Hepatocyte (in vitro differentiated cells): ENCODE measurements around the gene COPS3. TPM values are rescaled to one million over a fixed set of nuclear protein-coding genes. Genes with fewer than 3 reads are reported as not detected.
A peak's percentile ranks its signal among the peaks of the same experiment; 100 is the strongest.

Experiments used
- DNase-seq: peaks from one replicate; pipeline ENCODE4 v3.0.0-alpha.2; 2016; ENCODE audit warnings: low spot score
- H2AFZ ChIP-seq: fragments of 200-600 bp; sonication (generic); 2 replicates; pipeline ENCODE4 v1.6.0; 2016; ENCODE audit warnings: antibody characterized with exemption, mild to moderate bottlenecking
- H3K27ac ChIP-seq: fragments of 200-600 bp; sonication (generic); 2 replicates; pipeline ENCODE4 v1.5.1; 2016; ENCODE audit warnings: mild to moderate bottlenecking
- H3K27me3 ChIP-seq: fragments of 200-600 bp; sonication (generic); 2 replicates; pipeline ENCODE4 v1.6.1; 2016
- H3K36me3 ChIP-seq: fragments of 200-600 bp; sonication (generic); replicated peaks from 2 replicates; pipeline ENCODE4 v1.5.1; 2016; ENCODE audit warnings: low read depth; ENCODE audit not compliant: insufficient read depth
- H3K4me1 ChIP-seq: fragments of 200-600 bp; sonication (generic); 2 replicates; pipeline ENCODE4 v1.5.1; 2016; ENCODE audit warnings: mild to moderate bottlenecking, moderate library complexity; ENCODE audit not compliant: insufficient read depth
- H3K4me2 ChIP-seq: fragments of 200-600 bp; sonication (generic); 2 replicates; pipeline ENCODE4 v1.6.0; 2016
- H3K4me3 ChIP-seq: fragments of 200-600 bp; sonication (generic); 2 replicates; pipeline ENCODE4 v1.5.1; 2016; ENCODE audit warnings: mild to moderate bottlenecking
- H3K79me2 ChIP-seq: fragments of 200-600 bp; sonication (generic); 2 replicates; pipeline ENCODE4 v1.6.0; 2017; ENCODE audit warnings: mild to moderate bottlenecking
- H3K9me2 ChIP-seq: fragments of 200-600 bp; sonication (generic); replicated peaks from 2 replicates; pipeline ENCODE4 v1.6.0; 2017; ENCODE audit warnings: mild to moderate bottlenecking; ENCODE audit not compliant: insufficient read depth
- H3K9me3 ChIP-seq: fragments of 200-600 bp; sonication (generic); 2 replicates; pipeline ENCODE4 v1.5.1; 2016; ENCODE audit warnings: low read depth, mild to moderate bottlenecking
- H4K20me1 ChIP-seq: fragments of 200-600 bp; sonication (generic); 2 replicates; pipeline ENCODE4 v1.6.0; 2016; ENCODE audit warnings: mild to moderate bottlenecking; ENCODE audit not compliant: insufficient read depth, poor library complexity, severe bottlenecking
- EZH2 ChIP-seq: fragments of 200-600 bp; sonication (generic); IDR thresholded peaks from 2 replicates; pipeline ENCODE4 v1.6.1; 2016; ENCODE audit warnings: antibody characterized with exemption, mild to moderate bottlenecking, borderline replicate concordance
- EZH2phosphoT487 ChIP-seq: fragments of 200-600 bp; sonication (generic); IDR thresholded peaks from one replicate; pipeline ENCODE4 v1.6.1; 2018; ENCODE audit warnings: antibody characterized with exemption, mild to moderate bottlenecking, low read depth, moderate library complexity; ENCODE audit not compliant: unreplicated experiment, severe bottlenecking
- WGBS: methylation state at CpG from one replicate; pipeline ENCODE4 v1.1.6; 2016; ENCODE audit warnings: low lambda C conversion rate; ENCODE audit errors: missing lambda C conversion rate; 5-methylcytosine and 5-hydroxymethylcytosine counted together
- polyA plus RNA-seq: library from polyadenylated mRNA; unstranded; fragments of >200 nt; fragmentation: Nextera tagmentation; extraction: Ambion mirVana; gene quantifications from 2 replicates; pipeline ENCODE4 v1.2.1, GENCODE V29; 2016
- total RNA-seq: library from RNA; depleted of rRNA; stranded (reverse); fragments of >200 nt; gene quantifications from 2 replicates; pipeline ENCODE4 v1.2.3, GENCODE V29; 2014
- TF ChIP-seq, protein P1 (sequence below): fragments of 200-600 bp; sonication (generic); IDR thresholded peaks from 2 replicates; pipeline ENCODE4 v1.5.1; 2016; ENCODE audit warnings: antibody characterized with exemption, mild to moderate bottlenecking; ENCODE audit not compliant: poor library complexity

Gene COPS3
- total and polyA plus RNA-seq, 2 experiments from 2014 or later: 56.4 to 69.5 TPM

DNA sequence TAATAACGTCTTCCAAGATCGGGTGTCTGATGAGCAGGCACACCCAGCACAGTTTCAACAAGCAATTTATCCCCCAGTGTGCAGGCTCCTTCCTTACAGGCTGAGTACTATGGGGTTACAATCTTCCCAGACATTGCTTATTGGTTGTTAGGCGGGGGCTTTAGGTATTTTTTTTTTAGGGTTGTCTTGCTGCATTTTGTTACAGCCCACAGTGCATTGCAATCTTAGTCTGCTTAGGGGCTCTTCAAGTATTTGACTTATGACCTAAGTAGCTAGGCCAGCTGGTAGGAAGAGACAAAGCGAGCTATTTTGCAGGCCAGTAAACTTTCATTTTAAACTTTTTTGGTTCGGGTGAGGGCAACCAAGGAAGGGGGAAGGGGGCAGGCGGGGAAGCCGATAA is 80.7 kb downstream of the COPS3 start:
- no peaks in the 10 kb centered on the region for H3K9me3 ChIP-seq
- H3K27me3 ChIP-seq: no peaks in the 10 kb centered on the region
- no peak for DNase-seq
- TF ChIP-seq EZH2phosphoT487: no peak
- no peak for TF ChIP-seq EZH2
- TF ChIP-seq, protein P1, sequence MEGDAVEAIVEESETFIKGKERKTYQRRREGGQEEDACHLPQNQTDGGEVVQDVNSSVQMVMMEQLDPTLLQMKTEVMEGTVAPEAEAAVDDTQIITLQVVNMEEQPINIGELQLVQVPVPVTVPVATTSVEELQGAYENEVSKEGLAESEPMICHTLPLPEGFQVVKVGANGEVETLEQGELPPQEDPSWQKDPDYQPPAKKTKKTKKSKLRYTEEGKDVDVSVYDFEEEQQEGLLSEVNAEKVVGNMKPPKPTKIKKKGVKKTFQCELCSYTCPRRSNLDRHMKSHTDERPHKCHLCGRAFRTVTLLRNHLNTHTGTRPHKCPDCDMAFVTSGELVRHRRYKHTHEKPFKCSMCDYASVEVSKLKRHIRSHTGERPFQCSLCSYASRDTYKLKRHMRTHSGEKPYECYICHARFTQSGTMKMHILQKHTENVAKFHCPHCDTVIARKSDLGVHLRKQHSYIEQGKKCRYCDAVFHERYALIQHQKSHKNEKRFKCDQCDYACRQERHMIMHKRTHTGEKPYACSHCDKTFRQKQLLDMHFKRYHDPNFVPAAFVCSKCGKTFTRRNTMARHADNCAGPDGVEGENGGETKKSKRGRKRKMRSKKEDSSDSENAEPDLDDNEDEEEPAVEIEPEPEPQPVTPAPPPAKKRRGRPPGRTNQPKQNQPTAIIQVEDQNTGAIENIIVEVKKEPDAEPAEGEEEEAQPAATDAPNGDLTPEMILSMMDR: no peak
- H2AFZ ChIP-seq: no peak overlapping the region
- H3K79me2 ChIP-seq: no peaks in the 10 kb centered on the region
- H3K27ac ChIP-seq: peak overlapping the region; percentile 16
- no peaks in the 10 kb centered on the region for H3K36me3 ChIP-seq
- H3K4me1 ChIP-seq: no peaks in the 10 kb centered on the region
- H3K4me3 ChIP-seq: no peak overlapping the region
- 61% methylated on average over 7 of the region's 7 CpGs for WGBS
- H4K20me1 ChIP-seq: no peaks in the 10 kb centered on the region
- peak overlapping the region; percentile 18 for H3K4me2 ChIP-seq
- H3K9me2 ChIP-seq: no peaks in the 10 kb centered on the region

DNA sequence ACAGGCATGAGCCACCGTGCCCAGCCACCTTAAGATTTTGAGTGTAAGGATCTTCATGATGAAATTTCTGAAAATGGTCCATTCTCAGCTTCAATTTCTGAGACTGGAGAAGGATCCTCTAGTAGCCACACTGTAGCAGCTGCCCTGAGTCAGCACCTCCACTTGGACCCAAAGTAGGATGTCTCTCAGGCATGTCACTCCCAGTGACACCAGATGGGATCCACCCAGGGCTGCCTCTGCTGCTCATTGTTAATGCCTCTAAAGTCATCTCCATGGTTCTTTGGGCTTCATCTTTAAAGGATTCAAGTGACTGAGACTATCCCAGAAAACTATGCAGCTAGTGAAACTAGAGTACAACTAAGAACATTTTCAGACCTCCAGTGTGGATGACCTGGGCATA is 82.8 kb downstream of the COPS3 start:
- H4K20me1 ChIP-seq: no peaks in the 10 kb centered on the region
- no peak overlapping the region for H3K27ac ChIP-seq
- H3K79me2 ChIP-seq: no peaks in the 10 kb centered on the region
- no peak for DNase-seq
- H3K27me3 ChIP-seq: no peaks in the 10 kb centered on the region
- H3K4me2 ChIP-seq: no peak overlapping the region
- no peaks in the 10 kb centered on the region for H3K36me3 ChIP-seq
- H3K9me2 ChIP-seq: no peaks in the 10 kb centered on the region
- H3K4me1 ChIP-seq: no peaks in the 10 kb centered on the region
- TF ChIP-seq, protein P1: no peak
- no peak for TF ChIP-seq EZH2phosphoT487
- no peak for TF ChIP-seq EZH2
- WGBS: 100% methylated on average over 1 of the region's 1 CpG
- no peak overlapping the region for H2AFZ ChIP-seq
- H3K4me3 ChIP-seq: no peak overlapping the region
- no peaks in the 10 kb centered on the region for H3K9me3 ChIP-seq

- H3K9me3 ChIP-seq: no peaks in the 10 kb centered on the region
- H2AFZ ChIP-seq: no peak overlapping the region
- no peaks in the 10 kb centered on the region for H3K4me1 ChIP-seq
- no peaks in the 10 kb centered on the region for H3K36me3 ChIP-seq
- H3K27me3 ChIP-seq: no peaks in the 10 kb centered on the region
- no peak overlapping the region for H3K4me2 ChIP-seq
- TF ChIP-seq, protein P1: no peak
- no peak for TF ChIP-seq EZH2
- no peak overlapping the region for H3K27ac ChIP-seq
- no peaks in the 10 kb centered on the region for H3K79me2 ChIP-seq
- no peaks in the 10 kb centered on the region for H3K9me2 ChIP-seq
- DNase-seq: no peak
- H3K4me3 ChIP-seq: no peak overlapping the region
- no peaks in the 10 kb centered on the region for H4K20me1 ChIP-seq
Measured at GRCh38 chr17:17196776-17197175, 84.3 kb downstream of the COPS3 start.

Other genes starting within 250 kb of the COPS3 start
- 80.1 and 202 TPM in 2 replicates for gene MPRIP, start 238.8 kb downstream of the COPS3 start, total RNA-seq
- gene MPRIP, start 238.8 kb downstream of the COPS3 start, polyA plus RNA-seq: 91.7 and 123 TPM in 2 replicates
- 0.24 and 0.97 TPM in 2 replicates for gene PLD6, start 74.9 kb downstream of the COPS3 start, total RNA-seq
- gene PLD6, start 74.9 kb downstream of the COPS3 start, polyA plus RNA-seq: 0.63 and 0.79 TPM in 2 replicates
- 51.5 and 66.2 TPM in 2 replicates for gene FLCN, start 44.1 kb downstream of the COPS3 start, total RNA-seq
- 31.0 and 39.0 TPM in 2 replicates for gene FLCN, start 44.1 kb downstream of the COPS3 start, polyA plus RNA-seq
- gene NT5M, start 22.1 kb upstream of the COPS3 start, total RNA-seq: 2.6 and 3.4 TPM in 2 replicates
- gene NT5M, start 22.1 kb upstream of the COPS3 start, polyA plus RNA-seq: 3.3 and 3.5 TPM in 2 replicates
- gene MED9, start 195.8 kb upstream of the COPS3 start, total RNA-seq: 17.3 and 19.7 TPM in 2 replicates
- 17.1 and 21.1 TPM in 2 replicates for gene MED9, start 195.8 kb upstream of the COPS3 start, polyA plus RNA-seq
- gene RASD1, start 215.1 kb upstream of the COPS3 start, total RNA-seq: 23.5 and 24.0 TPM in 2 replicates
- gene RASD1, start 215.1 kb upstream of the COPS3 start, polyA plus RNA-seq: 44.8 and 46.9 TPM in 2 replicates